Stimulated activated CD8-positive, alpha-beta memory T cell treated with anti-CD3 and anti-CD28 coated beads, Interleukin-7, amount 100 ng/mL, for 4 hours (primary cell): ENCODE measurements around the gene CANT1.
"Not testable (repeated sequence)": the region's sequence is repeated elsewhere in the genome, so short reads cannot be mapped to it uniquely, and the experiment has no call there.

ENCODE experiments used
- DNase-seq, 2 donors: peaks; one replicate each; pipeline ENCODE4 v3.0.0-alpha.2; 2020; ENCODE audit warnings: low read depth in 2 of 2

CANT1 gene

DNA sequence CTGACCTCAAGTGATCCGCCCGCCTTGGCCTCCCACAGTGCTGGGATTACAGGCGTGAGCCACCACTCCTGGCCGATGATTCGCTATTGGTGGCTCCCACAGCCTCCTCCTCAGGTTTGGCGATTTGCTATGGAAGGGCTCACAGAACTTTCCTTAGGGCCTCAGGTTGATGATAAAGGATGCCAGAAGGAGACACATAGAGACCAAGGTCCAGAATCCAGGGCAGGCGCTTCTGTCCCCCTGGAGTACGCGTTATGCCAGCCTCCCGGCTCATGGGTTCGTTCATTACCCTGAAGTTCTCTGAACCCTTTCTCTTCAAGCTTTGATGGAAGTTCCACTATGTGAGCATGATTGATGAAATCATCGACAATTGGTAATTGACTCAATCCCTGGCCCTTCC is 49.8 kb downstream of the CANT1 start:
- DNase-seq = no peak

DNA sequence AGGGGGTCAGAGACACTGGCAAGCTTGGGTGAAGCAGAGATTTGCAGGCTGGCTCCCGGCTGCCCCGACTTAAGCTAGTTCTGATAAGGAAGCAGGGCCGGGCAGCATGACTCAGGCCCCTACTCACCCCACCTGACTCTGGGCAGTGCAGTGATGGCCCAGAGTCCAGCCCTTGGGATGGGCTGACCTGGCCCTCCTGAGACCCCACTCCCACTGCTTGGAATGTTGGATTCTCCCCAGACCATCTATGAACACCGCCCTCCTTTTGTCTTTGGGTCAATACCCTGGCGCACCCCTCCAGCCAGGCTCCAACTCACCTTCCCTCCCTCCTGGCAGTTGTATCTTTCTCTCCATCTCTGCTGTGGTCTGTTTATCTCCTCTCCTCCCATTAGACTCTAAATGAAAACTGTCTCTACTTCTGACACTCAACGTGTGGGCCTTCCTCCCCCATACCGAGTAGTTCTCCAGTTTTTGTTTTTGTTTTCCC is 50.9 kb downstream of the CANT1 start:
- DNase-seq = no peak

DNA sequence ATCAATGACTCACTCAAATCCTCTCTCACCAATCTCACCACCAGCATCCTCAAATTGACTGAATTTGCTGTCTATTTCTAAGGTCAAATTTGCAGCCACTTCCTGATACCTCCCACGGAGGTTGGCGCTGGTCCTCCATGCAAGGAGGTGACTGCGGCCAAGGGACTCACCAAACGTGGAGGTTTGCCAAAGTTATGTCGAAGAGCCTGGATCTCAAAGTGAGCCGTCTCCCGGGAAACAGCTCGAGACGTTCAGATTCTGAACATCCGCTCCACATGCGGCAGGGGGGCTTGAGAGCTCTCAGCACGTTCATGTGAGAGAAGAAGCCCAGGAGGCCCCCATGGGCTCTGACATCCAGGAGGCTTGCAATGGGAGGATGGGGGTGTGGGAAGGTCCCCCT is 52.4 kb downstream of the CANT1 start:
- DNase-seq = no peak

DNA sequence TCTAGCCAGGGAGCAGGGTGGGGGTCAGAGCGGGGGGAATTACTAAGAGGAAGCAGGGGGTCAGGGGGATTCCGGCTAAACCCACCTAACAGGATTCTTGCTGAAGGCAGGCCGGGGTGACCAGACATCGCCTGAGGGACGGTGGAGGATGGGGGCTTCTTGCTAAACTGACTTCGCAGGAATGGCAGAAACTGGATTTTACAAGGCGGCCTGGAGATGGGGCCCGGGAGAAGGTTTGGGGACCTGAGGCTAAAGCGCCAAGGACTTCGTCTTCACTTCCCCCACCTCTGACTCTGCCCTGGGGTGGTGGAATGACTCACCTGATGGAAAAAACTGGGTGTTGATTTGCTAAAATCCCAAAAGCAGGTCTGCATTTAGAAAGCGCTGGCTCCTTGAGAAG is 53.3 kb downstream of the CANT1 start:
- no peak for DNase-seq

DNA sequence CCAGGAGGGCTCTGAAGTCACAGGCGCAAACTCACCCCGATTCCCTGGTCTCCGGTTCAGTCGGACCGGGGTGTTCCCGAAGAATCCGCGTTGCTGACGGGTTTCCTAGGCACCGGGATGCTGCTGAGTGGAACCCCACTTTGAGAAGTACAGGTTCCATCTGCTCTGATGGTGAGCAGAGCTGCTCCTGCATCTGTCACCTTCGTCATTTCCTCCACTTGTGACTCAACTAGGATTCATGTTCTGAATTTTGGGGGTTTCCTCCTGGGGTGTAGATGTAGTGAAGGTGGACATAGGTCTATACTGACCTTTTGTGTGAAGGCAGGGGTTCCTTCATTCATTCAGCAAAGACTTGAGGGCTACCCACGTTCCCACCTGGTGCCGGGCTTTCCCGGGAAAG is 54.9 kb downstream of the CANT1 start:
- DNase-seq = no peak

DNA sequence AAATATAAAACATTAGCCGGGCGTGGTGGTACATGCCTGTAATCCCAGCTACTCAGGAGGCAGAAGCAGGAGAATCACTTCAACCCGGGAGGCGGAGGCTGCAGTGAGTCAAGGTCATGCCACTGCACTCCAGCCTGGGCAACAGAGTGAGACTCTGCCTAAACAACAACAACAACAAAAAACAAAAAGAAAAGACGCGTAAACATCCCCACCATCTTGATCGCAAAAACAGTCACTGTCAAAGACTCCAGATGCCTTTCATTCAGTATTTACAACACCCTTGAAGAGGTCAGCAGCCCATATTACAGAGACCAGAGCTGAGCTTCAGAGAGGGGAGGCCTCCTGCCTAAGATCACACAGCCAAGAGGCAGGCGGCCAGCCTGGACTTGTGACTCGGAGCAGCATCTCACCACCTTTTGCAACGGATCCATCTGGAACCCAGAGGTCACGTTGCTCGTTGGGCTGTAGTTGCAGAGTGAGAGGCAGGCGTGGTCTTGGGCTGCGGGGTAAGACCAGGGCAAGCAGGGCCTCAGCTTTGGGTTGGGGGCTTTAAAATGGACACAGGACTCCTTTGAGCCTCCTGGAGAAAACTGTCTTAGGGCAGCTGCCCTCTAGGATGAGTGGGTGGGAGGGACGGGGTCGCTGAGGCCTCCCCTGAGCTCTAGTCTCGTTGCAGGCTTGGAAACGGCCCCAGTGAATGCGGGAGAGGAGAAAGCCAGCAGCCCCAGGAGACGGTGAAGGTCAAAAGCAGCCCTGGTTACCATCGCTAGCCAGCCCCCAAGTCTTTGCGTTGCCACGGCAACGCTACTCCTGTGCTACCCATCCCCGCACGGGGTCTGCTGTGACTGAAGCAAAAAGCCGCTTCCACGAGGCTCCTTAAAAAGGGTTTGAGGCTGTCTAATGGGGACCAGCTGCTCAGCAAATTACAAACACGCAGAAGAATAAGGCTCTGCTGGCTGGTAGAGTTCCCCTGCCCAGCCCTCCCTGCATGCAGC is 55.9 kb downstream of the CANT1 start:
- no peak for DNase-seq

DNA sequence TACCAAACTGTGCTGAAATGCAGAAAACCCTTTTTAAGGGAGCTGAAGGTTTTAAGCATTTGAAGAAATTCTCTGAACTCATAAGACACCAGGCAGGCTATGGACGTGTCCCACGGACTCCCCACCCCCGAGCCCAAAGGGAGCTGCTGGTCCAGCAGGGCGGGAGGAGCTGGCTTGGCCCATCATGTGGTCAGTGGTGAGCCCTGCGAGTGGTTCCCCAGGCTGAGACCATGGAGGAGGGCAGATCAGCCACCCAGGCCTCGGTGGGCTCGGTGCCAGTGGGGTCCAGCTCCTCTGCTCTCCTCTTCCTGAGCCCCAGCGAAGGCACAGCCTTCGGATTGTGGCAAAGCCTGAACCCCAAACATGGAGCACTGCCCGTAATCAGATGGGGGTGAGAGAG is 56.9 kb downstream of the CANT1 start:
- DNase-seq = no peak

DNA sequence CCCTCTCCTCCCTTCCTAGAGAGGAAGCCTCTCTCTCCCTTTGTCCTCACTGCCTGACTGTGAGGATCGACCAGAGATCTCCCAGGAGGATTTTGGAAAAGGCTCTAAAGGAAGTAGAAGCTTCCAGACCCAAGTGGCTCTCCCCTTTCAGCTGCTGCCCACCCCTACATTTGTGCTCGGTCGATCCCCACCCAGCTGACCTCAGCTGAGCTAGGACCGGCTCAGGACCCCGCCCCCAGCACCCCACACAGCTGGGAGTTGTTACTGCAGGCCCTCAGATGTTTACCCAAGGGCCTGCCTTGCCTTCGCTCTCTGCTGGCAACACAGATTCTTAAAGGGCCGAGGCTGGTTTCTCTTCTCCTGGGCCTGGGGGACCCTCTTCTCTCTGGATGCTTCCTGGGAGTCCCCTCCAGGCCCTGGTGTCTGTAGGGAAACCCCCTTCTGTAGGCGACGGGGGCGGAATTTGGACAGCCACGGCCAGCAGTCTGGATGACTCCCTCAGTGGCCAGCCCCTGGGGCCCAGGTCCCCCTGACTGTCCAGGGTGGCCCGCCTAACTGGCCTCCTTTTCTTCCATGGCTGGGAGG is 57.5 kb downstream of the CANT1 start:
- no peak for DNase-seq

DNA sequence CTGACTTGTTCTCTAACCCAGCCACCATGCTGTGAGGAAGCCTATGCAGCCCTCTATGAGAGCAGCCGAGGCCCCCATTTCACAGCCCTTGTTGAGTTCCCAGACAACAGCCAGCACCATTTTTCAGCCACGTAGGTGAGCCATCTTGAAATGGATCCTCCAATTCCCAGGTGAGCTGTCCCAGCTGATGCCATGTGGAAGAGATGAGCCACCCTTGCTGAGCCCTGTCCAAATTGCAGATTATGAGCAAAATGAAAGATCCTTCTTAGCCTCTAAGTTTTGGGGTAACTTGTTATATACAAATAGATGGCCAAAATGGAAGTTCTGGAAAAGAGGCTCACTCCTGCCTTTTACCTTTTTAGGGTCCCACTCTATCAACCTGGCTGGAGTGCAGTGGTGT is 58.7 kb downstream of the CANT1 start:
- DNase-seq = no peak

DNA sequence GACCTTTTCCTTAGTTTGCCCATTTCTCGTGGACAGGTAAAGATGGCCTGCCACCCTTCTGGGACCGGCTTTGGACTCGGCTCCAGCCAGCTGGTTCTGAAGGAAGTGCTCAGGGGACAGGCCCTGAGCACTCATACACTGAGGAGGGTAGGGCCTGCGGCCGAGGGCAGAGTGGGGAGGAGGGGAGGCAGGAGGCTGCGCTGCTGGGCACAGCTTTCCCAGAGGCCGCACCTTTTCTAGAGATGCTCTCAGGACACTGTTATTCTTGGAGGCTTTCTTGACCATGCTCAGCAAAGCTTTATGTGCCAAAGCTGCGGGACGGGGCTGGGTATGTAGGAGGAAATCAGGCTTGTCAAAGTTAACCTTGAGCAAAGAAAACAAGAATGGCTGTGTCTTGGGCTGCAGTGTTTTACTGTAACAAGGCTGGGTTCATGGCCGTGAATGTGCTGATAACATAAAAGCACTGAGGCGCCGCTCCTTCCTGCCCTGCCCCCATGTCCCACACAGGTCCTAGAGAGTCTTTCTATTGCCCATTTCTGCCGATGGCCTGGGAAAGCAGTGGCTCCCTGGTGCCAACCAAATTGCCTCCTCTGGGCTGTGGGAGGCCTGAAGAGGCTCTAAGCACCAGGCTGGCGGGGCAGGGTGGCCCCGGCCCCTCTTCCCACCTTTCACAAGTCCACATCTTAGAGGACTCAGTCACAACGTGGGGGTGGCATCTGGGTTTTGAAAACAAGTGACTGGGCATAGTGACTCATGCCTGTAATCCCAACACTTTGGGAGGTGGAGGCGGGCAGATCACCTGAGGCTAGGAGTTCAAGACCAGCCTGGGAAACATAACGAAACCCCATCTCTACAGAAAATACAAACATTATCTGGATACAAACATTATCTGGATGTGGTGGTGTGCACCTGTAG is 62.1 kb downstream of the CANT1 start:
- DNase-seq = no peak

DNA sequence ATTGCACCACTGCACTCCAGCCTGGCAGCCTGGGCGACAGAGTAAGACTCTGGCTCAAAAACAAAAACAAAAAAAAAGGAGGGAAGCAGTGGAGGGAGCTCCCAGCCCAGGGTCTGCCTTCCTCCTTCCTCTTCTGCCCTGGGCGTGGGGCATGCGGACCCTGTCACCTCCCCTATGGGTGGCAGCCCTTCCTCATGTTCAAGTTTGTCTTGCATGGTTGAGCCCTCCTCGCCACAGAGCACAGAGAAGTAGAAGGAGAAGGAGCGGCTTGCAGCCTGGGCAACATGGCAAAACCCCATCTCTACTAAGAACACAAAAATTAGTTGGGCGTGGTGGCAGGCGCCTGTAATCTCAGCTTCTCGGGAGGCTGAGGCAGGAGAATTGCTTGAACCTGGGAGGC is 62.9 kb downstream of the CANT1 start:
- no peak for DNase-seq

DNA sequence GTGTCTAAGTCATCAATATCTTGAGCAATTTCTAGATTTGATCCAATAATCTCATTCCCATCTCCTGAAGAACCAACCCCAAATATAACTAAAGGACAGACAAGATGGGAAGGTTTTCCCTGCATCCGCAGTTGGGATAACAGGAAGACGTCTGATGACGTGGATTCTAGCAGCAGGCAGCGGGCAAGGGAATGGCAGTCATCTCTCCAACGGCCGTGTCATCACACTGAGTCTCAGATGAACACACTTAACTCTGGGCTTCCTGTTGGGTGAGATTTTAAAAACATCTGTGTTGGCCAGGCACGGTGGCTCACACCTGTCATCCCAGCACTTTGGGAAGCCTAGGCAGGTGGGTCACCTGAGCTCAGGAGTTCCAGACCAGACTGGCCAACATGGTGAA is 63.4 kb downstream of the CANT1 start:
- DNase-seq = no peak

DNA sequence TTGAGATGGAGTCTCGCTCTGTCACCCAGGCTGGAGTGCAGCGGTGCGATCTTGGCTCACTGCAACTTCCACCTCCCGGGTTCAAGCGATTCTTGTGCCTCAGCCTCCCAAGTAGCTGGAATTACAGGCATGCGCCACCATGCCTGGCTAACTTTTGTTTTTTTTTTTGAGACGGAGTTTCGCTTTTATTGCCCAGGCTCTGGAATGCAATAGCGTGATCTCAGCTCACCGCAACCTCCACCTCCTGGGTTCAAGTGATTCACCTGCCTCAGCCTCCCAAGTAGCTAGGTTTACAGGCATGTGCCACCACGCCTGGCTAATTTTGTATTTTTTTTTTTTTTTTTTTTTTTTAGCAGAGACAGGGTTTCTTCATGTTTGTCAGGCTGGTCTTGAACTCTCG is 64.1 kb downstream of the CANT1 start:
- DNase-seq = not testable (repeated sequence)

DNA sequence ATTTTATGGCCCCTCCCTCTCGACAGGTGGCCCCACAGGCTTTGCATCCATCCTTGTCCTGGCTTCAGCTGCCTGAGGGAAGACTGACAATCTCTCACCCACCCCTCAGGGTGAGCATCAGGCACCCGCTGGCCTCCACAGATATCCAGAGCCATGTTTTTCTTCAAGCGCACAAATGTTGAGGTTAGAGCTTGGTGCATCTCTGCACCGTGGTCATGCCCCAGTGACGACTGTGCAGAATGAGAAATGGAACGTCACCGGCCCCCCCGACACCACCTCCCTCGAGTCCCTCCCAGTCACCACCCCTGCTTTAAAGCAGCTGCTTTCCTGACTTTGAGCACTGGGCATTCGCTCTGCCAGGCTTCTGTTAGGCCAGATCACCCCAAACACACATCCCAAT is 64.6 kb downstream of the CANT1 start:
- no peak for DNase-seq

DNA sequence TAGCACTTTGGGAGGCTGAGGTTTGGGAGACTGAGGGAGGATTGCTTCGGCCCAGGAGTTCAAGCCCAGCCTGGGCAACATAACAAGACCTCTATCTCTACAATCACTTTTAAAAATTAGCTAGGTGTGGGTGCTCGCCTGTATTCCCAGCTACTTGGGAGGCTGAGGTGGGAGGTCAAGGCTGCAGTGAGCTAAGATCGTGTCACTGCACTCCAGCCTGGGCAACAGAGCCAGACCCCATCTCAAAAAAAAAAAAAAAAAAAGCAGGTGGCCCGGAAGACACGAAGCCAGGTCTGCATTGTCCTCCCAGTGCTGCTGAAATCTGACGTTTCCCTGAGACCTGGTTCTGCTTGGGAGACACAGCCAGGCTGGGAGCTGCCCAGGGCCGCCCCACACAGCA is 65.5 kb downstream of the CANT1 start:
- no peak for DNase-seq
